ENCODE results near the gene NUP98.

DNA sequence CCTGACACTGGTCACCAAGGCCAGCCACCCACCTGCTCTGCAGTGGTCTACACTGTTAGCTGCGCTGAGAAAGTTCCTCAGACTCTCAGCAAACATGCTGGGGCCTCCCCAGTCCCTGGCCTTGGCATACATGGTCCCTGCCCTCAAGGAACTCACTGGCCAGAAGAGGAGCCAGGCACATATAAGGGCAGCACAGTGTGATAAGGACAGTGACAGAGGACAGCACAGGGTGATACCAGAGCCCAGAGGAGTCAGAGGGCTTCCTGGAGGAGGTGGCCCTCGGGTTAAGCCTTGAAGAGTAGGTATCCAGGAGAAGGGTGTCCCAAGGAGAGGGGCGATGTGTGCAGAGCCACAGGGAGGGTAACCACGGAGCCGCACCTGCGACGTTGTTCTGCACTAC lies 151.8 kb downstream of the NUP98 start:
- TF ChIP-seq EZH2 (IDR thresholded peaks at IDR 0.05; ENCODE audit: borderline replicate concordance): no peak
- TF ChIP-seq, protein P1, sequence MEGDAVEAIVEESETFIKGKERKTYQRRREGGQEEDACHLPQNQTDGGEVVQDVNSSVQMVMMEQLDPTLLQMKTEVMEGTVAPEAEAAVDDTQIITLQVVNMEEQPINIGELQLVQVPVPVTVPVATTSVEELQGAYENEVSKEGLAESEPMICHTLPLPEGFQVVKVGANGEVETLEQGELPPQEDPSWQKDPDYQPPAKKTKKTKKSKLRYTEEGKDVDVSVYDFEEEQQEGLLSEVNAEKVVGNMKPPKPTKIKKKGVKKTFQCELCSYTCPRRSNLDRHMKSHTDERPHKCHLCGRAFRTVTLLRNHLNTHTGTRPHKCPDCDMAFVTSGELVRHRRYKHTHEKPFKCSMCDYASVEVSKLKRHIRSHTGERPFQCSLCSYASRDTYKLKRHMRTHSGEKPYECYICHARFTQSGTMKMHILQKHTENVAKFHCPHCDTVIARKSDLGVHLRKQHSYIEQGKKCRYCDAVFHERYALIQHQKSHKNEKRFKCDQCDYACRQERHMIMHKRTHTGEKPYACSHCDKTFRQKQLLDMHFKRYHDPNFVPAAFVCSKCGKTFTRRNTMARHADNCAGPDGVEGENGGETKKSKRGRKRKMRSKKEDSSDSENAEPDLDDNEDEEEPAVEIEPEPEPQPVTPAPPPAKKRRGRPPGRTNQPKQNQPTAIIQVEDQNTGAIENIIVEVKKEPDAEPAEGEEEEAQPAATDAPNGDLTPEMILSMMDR (IDR thresholded peaks at IDR 0.05; ENCODE audit: poor library complexity): no peak
